NCI-H526 (cell line): ENCODE results near the gene MARCHF3.
"Not testable (repeated sequence)": the region's sequence is repeated elsewhere in the genome, so short reads cannot be mapped to it uniquely, and the experiment has no call there.

Experiments used
- DNase-seq, 2 experiments: peaks; one replicate each; lab custom pipeline; 2025; lab: John Stamatoyannopoulos, UW

Gene MARCHF3

GRCh38 chr5:126847456-126847820 is 182.9 kb downstream of the MARCHF3 start:
- DNase-seq = no peak

GRCh38 chr5:126846744-126847455 is 183.5 kb downstream of the MARCHF3 start:
- DNase-seq = no peak

DNA sequence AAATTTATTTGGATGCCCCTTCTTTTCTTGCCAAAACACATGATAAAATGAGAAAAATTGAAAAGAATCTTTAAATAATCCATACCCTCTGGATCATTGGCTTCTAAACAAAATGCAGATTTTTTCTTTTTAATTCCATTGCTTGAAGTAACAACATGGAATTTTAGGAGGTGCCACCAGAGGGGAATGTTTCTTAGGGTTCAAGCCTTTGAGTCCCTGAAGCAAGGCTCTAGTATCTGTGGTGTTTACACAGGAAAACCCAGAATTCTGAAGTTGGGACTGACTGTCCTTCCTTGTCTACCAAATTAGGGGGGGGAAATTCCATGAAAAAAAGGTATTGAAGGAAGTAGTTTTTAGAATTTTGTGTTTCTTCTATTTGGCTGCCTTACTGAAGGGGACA is 184.0 kb downstream of the MARCHF3 start:
- DNase-seq = no peak

DNA sequence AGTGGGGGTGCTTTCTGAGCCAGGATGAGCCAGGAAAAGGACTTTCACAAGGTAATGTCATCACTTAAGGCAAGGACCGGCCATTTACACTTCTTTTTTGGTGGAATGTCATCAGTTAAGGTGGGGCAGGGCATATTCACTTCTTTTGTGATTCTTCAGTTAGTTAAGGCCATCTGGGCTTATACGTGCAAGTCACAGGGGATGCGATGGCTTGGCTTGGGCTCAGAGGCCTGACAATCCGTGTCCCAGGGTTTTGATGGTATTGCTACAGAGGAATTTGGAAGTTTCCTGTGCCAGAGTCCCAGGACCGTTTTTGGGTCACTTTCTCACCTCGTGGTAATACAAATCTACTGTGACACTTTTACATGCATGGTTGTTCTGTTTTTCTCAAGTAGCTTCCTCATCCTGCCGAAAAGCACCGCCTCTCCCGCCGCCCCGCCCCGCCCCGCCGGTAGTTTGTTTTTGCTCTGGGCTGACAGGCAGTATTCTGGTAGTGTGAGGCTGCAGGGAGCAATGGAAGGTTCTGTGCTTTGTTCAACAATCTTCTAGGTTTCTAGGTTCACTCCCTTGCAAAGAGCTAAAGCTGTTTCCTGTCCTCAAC is 184.8 kb downstream of the MARCHF3 start:
- DNase-seq = not testable (repeated sequence)

DNA sequence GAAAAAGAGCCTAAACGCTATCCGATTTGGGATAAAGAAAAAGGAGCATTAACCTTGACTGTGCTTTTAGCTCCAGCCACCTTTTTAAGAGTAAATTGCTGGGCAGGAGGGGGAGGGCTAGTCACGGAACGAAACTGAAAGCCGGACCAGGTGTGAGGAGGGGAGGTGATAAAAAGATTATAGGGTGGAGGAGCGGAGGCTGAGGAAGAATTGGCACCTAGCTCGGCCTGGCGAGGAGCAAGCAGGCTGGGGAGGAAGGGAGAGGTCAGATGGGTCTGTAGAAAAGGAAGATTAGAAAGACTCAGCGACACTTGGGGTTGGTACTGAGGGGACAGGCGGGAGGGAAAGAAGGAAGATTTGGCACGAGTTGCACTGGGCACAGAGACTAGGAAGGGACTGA is 187.0 kb downstream of the MARCHF3 start:
- DNase-seq = not testable (repeated sequence)

DNA sequence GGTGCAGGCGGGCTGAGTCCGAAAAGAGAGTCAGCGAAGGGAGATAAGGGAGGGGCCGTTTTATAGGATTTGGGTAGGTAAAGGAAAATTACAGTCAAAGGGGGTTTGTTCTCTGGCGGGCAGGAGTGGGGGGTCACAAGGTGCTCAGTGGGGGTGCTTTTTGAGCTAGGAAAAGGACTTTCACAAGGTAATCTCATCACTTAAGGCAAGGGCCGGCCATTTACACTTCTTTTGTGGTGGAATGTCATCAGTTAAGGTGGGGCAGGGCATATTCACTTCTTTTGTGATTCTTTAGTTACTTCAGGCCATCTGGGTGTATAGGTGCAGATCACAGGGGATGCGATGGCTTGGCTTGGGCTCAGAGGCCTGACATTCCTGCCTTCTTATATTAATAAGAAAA is 191.0 kb downstream of the MARCHF3 start:
- DNase-seq = not testable (repeated sequence)

DNA sequence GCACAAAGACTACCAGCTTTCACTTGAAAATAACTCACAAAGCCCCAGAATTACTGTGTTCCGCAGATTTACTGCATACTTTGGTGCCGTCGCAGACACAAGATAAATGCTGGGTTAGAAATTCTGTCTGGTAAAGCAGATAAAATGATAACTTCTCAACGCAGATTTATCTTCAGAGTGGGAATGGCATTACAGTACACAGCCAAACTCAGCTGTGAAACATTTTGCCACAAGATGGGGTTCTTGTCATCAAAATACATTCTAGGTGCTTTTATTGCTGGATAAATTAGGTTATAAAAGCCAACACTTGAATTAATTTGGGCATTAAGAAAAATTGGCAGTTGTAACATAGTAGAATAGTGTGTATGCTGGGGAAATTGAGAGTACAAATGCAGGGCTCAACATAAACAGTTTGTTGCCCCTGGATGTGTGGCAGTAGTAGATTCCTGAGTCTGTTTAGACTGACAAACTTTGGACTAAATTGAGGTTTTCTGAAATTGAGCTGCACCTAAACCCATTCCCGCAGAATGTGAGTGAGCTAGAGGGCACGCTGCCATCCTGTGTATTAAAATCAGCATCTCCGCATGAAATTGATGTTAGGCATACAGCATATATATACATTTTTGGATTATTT is 192.3 kb downstream of the MARCHF3 start:
- no peak for DNase-seq

GRCh38 chr5:126837242-126837641 is 193.1 kb downstream of the MARCHF3 start:
- DNase-seq = no peak

DNA sequence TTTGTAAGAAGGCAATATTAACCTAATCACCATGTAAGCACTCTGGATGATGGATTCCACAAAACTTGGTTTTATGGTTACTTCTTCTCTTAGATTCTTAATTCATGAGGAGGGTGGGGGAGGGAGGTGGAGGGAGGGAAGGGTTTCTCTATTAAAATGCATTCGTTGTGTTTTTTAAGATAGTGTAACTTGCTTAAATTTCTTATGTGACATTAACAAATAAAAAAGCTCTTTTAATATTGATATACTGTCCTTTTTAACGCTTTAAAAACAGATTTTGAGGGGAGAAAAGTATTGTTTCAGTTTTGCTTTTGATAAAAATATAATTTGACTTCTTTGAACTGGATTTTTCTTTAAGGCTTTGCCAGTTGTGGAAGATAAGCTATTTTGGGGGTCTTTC is 193.6 kb downstream of the MARCHF3 start:
- DNase-seq = no peak

DNA sequence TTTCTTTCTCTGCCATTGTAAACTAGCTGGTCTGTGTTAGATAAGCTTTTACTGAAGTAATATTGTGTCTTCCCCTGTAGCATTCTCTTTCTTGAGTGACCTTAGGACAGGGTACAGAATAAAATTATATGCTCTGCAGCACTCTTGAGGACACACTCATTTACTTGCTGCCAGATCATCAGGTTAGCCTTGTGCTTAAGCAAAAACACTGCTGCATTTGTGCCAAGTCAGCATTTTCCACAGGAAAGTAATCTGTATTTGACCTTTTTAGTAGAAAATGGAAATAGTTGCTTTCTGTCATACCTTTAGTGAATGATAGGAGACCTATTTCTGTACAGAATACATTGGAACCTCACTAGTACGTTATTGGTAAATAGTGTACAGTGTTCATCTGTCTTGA is 199.2 kb downstream of the MARCHF3 start:
- DNase-seq = no peak

DNA sequence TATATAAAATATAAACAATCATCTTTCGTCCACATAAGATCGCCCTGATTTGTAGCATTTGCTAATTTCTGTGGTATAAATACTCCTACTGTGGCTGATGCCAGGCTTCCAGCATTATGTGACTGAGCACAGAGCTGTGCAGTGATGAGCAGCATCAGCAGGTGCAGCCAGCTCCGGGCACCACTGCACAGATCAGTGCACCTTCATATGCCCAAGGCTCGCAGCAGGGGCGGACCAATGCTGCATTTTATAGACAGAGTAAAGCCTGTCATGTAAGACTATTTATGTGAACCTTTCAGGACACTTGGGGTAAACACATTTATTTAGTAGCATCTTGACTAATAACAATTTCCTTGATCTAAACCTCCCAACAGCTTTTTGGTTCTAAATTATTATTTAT is 200.3 kb downstream of the MARCHF3 start:
- DNase-seq = no peak

GRCh38 chr5:126829098-126829497 is 201.3 kb downstream of the MARCHF3 start:
- no peak for DNase-seq

- DNase-seq = no peak
Observed at GRCh38 chr5:126826619-126827215, 203.6 kb downstream of the MARCHF3 start.

DNA sequence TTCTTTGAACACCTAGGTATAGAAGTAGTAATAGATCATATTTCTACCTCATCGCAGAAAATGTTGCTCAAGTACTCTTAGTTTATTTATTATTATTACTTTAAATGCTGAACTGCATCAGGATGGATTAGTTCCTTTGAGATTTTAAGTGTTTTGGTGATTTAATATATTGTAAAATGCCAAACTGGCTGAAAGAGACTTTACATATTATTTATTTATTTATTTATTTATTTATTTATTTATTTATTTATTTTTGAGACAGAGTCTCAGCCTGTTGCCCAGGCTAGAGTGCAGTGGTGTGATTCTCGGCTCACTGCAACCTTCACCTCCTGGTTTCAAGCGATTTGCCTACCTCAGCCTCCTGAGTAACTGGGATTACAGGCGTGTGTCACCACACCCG is 211.1 kb downstream of the MARCHF3 start:
- no peak for DNase-seq

GRCh38 chr5:126818736-126819135 is 211.6 kb downstream of the MARCHF3 start:
- DNase-seq = no peak
